IMR-90 (cell line): Measurements from ENCODE around the gene ELAVL1. TPM values are rescaled to one million over a fixed set of nuclear protein-coding genes. Genes with fewer than 3 reads are reported as not detected.

ENCODE experiments used
- ATAC-seq: fragments of 200-7000 bp; cut with Tn5 transposase; 2 replicates; pipeline ENCODE4 v1.9.1; 2020; ENCODE audit warnings: low read depth, mild to moderate bottlenecking, moderate library complexity
- BruUV-seq: library from RNA; stranded (reverse); fragments of 400-500 nt; replicated peaks from 2 replicates; lab custom pipeline; 2021; lab: Mats Ljungman, UMichigan
- CTCF ChIA-PET: fragments of 300-600 bp; formaldehyde crosslinking; extraction: SDS; loops from one replicate; lab custom pipeline; 2021; ENCODE audit warnings: antibody characterized with exemption; lab: Yijun Ruan, JAX
- POLR2A ChIA-PET: fragments of 300-600 bp; sonication (Branson Sonifier 250); formaldehyde crosslinking; loops from one replicate; lab custom pipeline; 2022; ENCODE audit warnings: antibody characterized with exemption; ENCODE audit not compliant: unreplicated experiment; lab: Charles Lee
- DNase-seq: peaks from one replicate; pipeline ENCODE4 v3.0.0; 2013
- H2AFZ ChIP-seq: replicated peaks from 2 replicates; pipeline ENCODE3; 2013; ENCODE audit warnings: low read length, mild to moderate bottlenecking; ENCODE audit not compliant: poor library complexity
- H2AK5ac ChIP-seq: 2 replicates; pipeline ENCODE4 v1.6.1; 2013; ENCODE audit warnings: low read depth, low read length, inconsistent platforms
- H2AK9ac ChIP-seq: replicated peaks from 2 replicates; pipeline ENCODE3; 2013; ENCODE audit warnings: mild to moderate bottlenecking, low read depth, low read length, moderate library complexity; ENCODE audit not compliant: poor library complexity
- H2BK120ac ChIP-seq: 2 replicates; pipeline ENCODE4 v1.6.1; 2013; ENCODE audit warnings: low read depth, low read length, inconsistent platforms
- H2BK15ac ChIP-seq: 3 replicates; pipeline ENCODE4 v1.6.1; 2013; ENCODE audit warnings: low read depth, low read length, inconsistent platforms
- H2BK20ac ChIP-seq: 2 replicates; pipeline ENCODE4 v1.6.1; 2013; ENCODE audit warnings: low read depth, mild to moderate bottlenecking, inconsistent platforms, low read length, moderate library complexity
- H2BK5ac ChIP-seq: 2 replicates; pipeline ENCODE4 v1.6.1; 2013; ENCODE audit warnings: mild to moderate bottlenecking, low read depth, low read length, inconsistent platforms; ENCODE audit not compliant: poor library complexity, severe bottlenecking
- H3K14ac ChIP-seq: replicated peaks from 2 replicates; pipeline ENCODE4 v1.6.1; 2013; ENCODE audit warnings: low read depth, low read length, inconsistent platforms
- H3K18ac ChIP-seq: 2 replicates; pipeline ENCODE4 v1.6.1; 2013; ENCODE audit warnings: low read depth, low read length, control low read depth
- H3K23ac ChIP-seq: 2 replicates; pipeline ENCODE4 v1.6.1; 2013; ENCODE audit warnings: low read depth, low read length, inconsistent platforms
- H3K27ac ChIP-seq: 2 replicates; pipeline ENCODE4 v1.5.1; 2013; ENCODE audit warnings: mild to moderate bottlenecking, control low read depth, low read length; ENCODE audit not compliant: insufficient read depth
- H3K27me3 ChIP-seq: 2 replicates; pipeline ENCODE4 v1.6.1; 2013; ENCODE audit warnings: low read length; ENCODE audit not compliant: control insufficient read depth, insufficient read depth
- H3K36me3 ChIP-seq: 2 replicates; pipeline ENCODE4 v1.6.1; 2013; ENCODE audit warnings: low read length, mixed read lengths; ENCODE audit not compliant: control insufficient read depth, insufficient read depth
- H3K4ac ChIP-seq: 2 replicates; pipeline ENCODE4 v1.6.1; 2013; ENCODE audit warnings: low read depth, low read length, inconsistent platforms
- H3K4me1 ChIP-seq: 2 replicates; pipeline ENCODE4 v1.6.1; 2013; ENCODE audit warnings: low read length, mixed read lengths; ENCODE audit not compliant: control insufficient read depth, insufficient read depth
- H3K4me2 ChIP-seq: 2 replicates; pipeline ENCODE4 v1.6.1; 2013; ENCODE audit warnings: low read depth, mild to moderate bottlenecking, control low read depth, low read length, moderate library complexity
- H3K4me3 ChIP-seq: 2 replicates; pipeline ENCODE4 v1.5.1; 2013; ENCODE audit warnings: low read depth, mild to moderate bottlenecking, control low read depth, low read length, moderate library complexity; ENCODE audit not compliant: insufficient read depth
- H3K56ac ChIP-seq: 2 replicates; pipeline ENCODE4 v1.6.1; 2013; ENCODE audit warnings: low read length, inconsistent platforms; ENCODE audit not compliant: insufficient read depth; ENCODE audit errors: extremely low read depth
- H3K79me1 ChIP-seq, 2 experiments: 2 replicates each; pipeline ENCODE4 v1.6.1; 2013; ENCODE audit warnings: low read length in 2 of 2, inconsistent platforms in 1 of 2, low read depth in 1 of 2
- H3K9ac ChIP-seq: 2 replicates; pipeline ENCODE4 v1.6.1; 2013; ENCODE audit warnings: low read depth, low read length, control low read depth
- H3K9me1 ChIP-seq: 2 replicates; pipeline ENCODE4 v1.6.1; 2013; ENCODE audit warnings: low read length, inconsistent platforms; ENCODE audit not compliant: insufficient read depth
- H3K9me3 ChIP-seq: 2 replicates; pipeline ENCODE4 v1.6.1; 2013; ENCODE audit warnings: low read length; ENCODE audit not compliant: control insufficient read depth, insufficient read depth
- H4K20me1 ChIP-seq: 2 replicates; pipeline ENCODE4 v1.6.1; 2013; ENCODE audit warnings: low read length, inconsistent platforms; ENCODE audit not compliant: insufficient read depth
- H4K5ac ChIP-seq: 2 replicates; pipeline ENCODE4 v1.6.1; 2013; ENCODE audit warnings: mild to moderate bottlenecking, low read depth, low read length, control low read depth
- H4K8ac ChIP-seq, 2 experiments: 2 replicates each; pipeline ENCODE4 v1.6.1; 2013; ENCODE audit warnings: low read depth in 2 of 2, low read length in 2 of 2, control low read depth in 1 of 2, inconsistent platforms in 1 of 2
- H4K91ac ChIP-seq: 2 replicates; pipeline ENCODE4 v1.6.1; 2013; ENCODE audit warnings: low read depth, low read length, inconsistent platforms; ENCODE audit not compliant: insufficient read depth
- BHLHE40 ChIP-seq: fragments of 150-350 bp; IDR thresholded peaks from 2 replicates; pipeline ENCODE4 v1.6.1; 2016; ENCODE audit warnings: mild to moderate bottlenecking, low read depth, low read length
- MAZ ChIP-seq: IDR thresholded peaks from 2 replicates; pipeline ENCODE4 v1.6.1; 2012; ENCODE audit warnings: low read depth, mild to moderate bottlenecking, low read length, improper control_type of control experiment, moderate library complexity, borderline replicate concordance
- MXI1 ChIP-seq: IDR thresholded peaks from 2 replicates; pipeline ENCODE4 v1.6.1; 2012; ENCODE audit warnings: low read depth, mild to moderate bottlenecking, low read length, moderate library complexity, borderline replicate concordance
- RAD21 ChIP-seq: IDR thresholded peaks from 2 replicates; pipeline ENCODE4 v1.6.1; 2012; ENCODE audit warnings: low read length, improper control_type of control experiment
- SMC3 ChIP-seq: fragments of 150-350 bp; IDR thresholded peaks from 2 replicates; pipeline ENCODE4 v1.6.1; 2016; ENCODE audit warnings: low read depth, mild to moderate bottlenecking, antibody characterized with exemption, low read length, moderate library complexity
- WGBS, 2 experiments: methylation state at CpG; one replicate each; pipeline versions ENCODE4 v1.1.5 to v1.1.7; 2013; ENCODE audit warnings: missing lambda C conversion rate in 2 of 2; ENCODE audit not compliant: insufficient read length in 1 of 2; ENCODE audit errors: extremely low coverage in 2 of 2; 5-methylcytosine and 5-hydroxymethylcytosine counted together
- dilution Hi-C: fragments of 300-500 bp; cut with HindIII; formaldehyde crosslinking; loops from one replicate; pipeline ENCODE4 v1.14.3; 2018; ENCODE audit warnings: low sequenced_read_pairs; ENCODE audit not compliant: unreplicated experiment
- in situ Hi-C: fragments of 300-500 bp; cut with MboI; formaldehyde crosslinking; loops from 3 replicates; pipeline ENCODE4 v1.14.3; 2019; ENCODE audit warnings: low sequenced_read_pairs, inconsistent platforms, mixed read lengths
- intact Hi-C: fragments of 100-400 bp; cut with micrococcal nuclease; formaldehyde crosslinking; loops from 2 replicates; pipeline ENCODE4 v1.10.0; 2022
- polyA plus RNA-seq, 3 experiments: library from polyadenylated mRNA; depleted of rRNA; stranded (reverse); fragments of >200 nt; gene quantifications; 2 replicates each; pipeline ENCODE4 v1.2.3, GENCODE V29; 2012; ENCODE audit warnings: low replicate concordance in 1 of 3
- total RNA-seq: library from RNA; depleted of rRNA; stranded (reverse); fragments of >200 nt; gene quantifications from 2 replicates; pipeline ENCODE4 v1.2.3, GENCODE V29; 2012
- TF ChIP-seq, protein P1 (sequence below): conservative IDR thresholded peaks from 2 replicates; pipeline ENCODE4 v1.5.1; 2012; ENCODE audit warnings: mild to moderate bottlenecking, low read depth, low read length, improper control_type of control experiment

Gene ELAVL1
- total and polyA plus RNA-seq, 2 of the 4 experiments (the other 2 are of a cell fraction), result 55.6 to 59.0 TPM

DNA sequence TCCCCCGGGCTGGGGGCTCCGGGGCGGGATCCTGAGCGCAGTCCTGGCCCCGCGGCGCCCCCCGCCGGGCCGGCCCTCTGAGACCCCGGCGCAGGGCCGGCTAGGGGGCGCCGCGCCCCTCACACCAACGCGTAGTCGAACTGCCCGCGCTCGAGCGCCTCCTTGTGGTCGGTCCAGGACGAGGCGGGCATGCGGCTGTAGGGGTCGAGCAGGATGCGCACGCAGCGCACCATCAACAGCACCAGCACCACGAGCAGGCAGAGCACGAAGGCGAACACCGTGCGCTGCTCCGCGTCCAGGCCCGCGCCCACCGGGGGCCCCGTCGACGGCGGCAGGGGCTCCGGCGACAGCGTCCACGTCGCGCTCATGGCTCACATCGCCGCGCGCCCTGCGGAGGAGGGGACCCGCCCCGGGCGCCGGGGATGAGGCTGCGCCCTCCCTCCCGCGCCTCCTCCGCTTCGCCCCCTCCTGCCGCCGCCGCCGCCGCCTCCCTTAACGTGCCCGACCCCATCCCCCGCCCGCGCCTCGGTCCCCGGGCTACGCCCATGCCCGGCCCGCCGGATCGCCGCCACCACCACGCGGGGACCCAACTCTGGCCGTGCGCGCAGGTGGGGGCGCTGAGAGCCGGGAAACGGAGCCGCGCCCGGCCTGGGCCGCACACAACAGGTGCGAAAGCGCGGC, 80.1 kb downstream of the ELAVL1 start:
- Histone ChIP-seq H3K27ac (no peak overlapping the region; the same call in 1 of the 2 replicates), H4K20me1 (peaks cover 26% of the 10 kb centered on the region), H3K23ac (no peak overlapping the region), H2AFZ (peak overlapping the region; percentile 89), H3K36me3 (peaks cover 7% of the 10 kb centered on the region), H3K27me3 (no peaks in the 10 kb centered on the region), H3K9me1 (peaks cover 12% of the 10 kb centered on the region; the same call in 1 of the 2 replicates), H2BK20ac (no peak overlapping the region), H2BK15ac (no peak overlapping the region), H2AK5ac (no peak overlapping the region), H3K14ac (no peak overlapping the region), H2BK5ac (no peak overlapping the region), H4K5ac (no peak overlapping the region), H3K4me3 (peak overlapping the region; percentile 53), H2BK120ac (no peak overlapping the region), H3K79me1 (peaks cover 2 to 25% of the 10 kb centered on the region in 2 experiments; a peak in 2 of 4 replicates), H4K91ac (no peak overlapping the region), H4K8ac (no peak overlapping the region), H3K4me2 (peak overlapping the region; percentile 93), H3K4me1 (peaks cover 28% of the 10 kb centered on the region), H3K18ac (no peak overlapping the region), H3K4ac (no peak overlapping the region), H3K9me3 (no peaks in the 10 kb centered on the region), H3K56ac (no peak overlapping the region), H2AK9ac (peak overlapping the region; percentile 77), H3K9ac (no peak overlapping the region)
- intact Hi-C loops (no loop called here), dilution Hi-C loops (no loop called here), in situ Hi-C loops (no loop called here)
- TF ChIP-seq SMC3 (peak; percentile 57), MXI1 (peak; percentile 76; the same call in 1 of the 2 replicates), BHLHE40 (no peak), MAZ (peak; percentile 53; the same call in 1 of the 2 replicates), RAD21 (peak; percentile 59)
- TF ChIP-seq, protein P1, sequence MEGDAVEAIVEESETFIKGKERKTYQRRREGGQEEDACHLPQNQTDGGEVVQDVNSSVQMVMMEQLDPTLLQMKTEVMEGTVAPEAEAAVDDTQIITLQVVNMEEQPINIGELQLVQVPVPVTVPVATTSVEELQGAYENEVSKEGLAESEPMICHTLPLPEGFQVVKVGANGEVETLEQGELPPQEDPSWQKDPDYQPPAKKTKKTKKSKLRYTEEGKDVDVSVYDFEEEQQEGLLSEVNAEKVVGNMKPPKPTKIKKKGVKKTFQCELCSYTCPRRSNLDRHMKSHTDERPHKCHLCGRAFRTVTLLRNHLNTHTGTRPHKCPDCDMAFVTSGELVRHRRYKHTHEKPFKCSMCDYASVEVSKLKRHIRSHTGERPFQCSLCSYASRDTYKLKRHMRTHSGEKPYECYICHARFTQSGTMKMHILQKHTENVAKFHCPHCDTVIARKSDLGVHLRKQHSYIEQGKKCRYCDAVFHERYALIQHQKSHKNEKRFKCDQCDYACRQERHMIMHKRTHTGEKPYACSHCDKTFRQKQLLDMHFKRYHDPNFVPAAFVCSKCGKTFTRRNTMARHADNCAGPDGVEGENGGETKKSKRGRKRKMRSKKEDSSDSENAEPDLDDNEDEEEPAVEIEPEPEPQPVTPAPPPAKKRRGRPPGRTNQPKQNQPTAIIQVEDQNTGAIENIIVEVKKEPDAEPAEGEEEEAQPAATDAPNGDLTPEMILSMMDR, result peak; percentile 93
- DNase-seq (peak; percentile 73), ATAC-seq (peak; percentile 38)
- 1% methylated on average over 55 of the region's 98 CpGs; no CpG with 5 or more reads in 1 of the 2 experiments for WGBS, 2 experiments
- ChIA-PET POLR2A (no interaction called here), CTCF (no interaction called here)
- no TSS peak for BruUV-seq
